Nephron progenitor cell (in vitro differentiated cells): ENCODE data around the gene SLC9A1.

Source experiments
- DNase-seq: peaks from one replicate; pipeline ENCODE4 v3.0.0; 2021
- H3K27ac Mint-ChIP-seq: 2 replicates; pipeline ENCODE4 v1.8.0; 2021; ENCODE audit warnings: mild to moderate bottlenecking, moderate library complexity, mixed read lengths
- H3K27me3 Mint-ChIP-seq: 2 replicates; pipeline ENCODE4 v1.8.0; 2021; ENCODE audit warnings: mild to moderate bottlenecking, low read depth, mixed read lengths; ENCODE audit not compliant: poor library complexity
- H3K36me3 Mint-ChIP-seq: 2 replicates; pipeline ENCODE4 v1.8.0; 2021; ENCODE audit warnings: low read depth, mixed read lengths
- H3K4me1 Mint-ChIP-seq: 2 replicates; pipeline ENCODE4 v1.8.0; 2021; ENCODE audit warnings: mixed read lengths
- H3K4me3 Mint-ChIP-seq: 2 replicates; pipeline ENCODE4 v1.8.0; 2021; ENCODE audit warnings: mild to moderate bottlenecking, moderate library complexity, mixed read lengths
- H3K9me3 Mint-ChIP-seq: 2 replicates; pipeline ENCODE4 v1.8.0; 2021; ENCODE audit warnings: mild to moderate bottlenecking, moderate library complexity, mixed read lengths
- CTCF ChIP-seq: fragments of 200-600 bp; sonication (generic); IDR thresholded peaks from 2 replicates; pipeline ENCODE4 v1.5.0; 2021; ENCODE audit warnings: antibody characterized with exemption

Gene SLC9A1

GRCh38 chr1:27135541-27136235 lies 19.2 kb downstream of the SLC9A1 start:
- Mint-ChIP-seq H3K27ac (no peak overlapping the region), H3K27me3 (peaks cover 2% of the 10 kb centered on the region), H3K4me3 (no peak overlapping the region), H3K36me3 (no peaks in the 10 kb centered on the region), H3K4me1 (peaks cover 68% of the 10 kb centered on the region), H3K9me3 (no peaks in the 10 kb centered on the region)
- TF ChIP-seq CTCF, result no peak
- DNase-seq, result no peak

GRCh38 chr1:27133991-27134390 lies 20.9 kb downstream of the SLC9A1 start:
- DNase-seq, result no peak
- Mint-ChIP-seq H3K9me3 (no peaks in the 10 kb centered on the region), H3K27ac (peak overlapping the region; percentile 72), H3K27me3 (no peaks in the 10 kb centered on the region), H3K36me3 (no peaks in the 10 kb centered on the region), H3K4me1 (peaks cover 60% of the 10 kb centered on the region), H3K4me3 (no peak overlapping the region)
- TF ChIP-seq CTCF, result no peak

GRCh38 chr1:27133158-27133557 lies 21.8 kb downstream of the SLC9A1 start:
- Mint-ChIP-seq H3K36me3 (no peaks in the 10 kb centered on the region), H3K4me1 (peaks cover 54% of the 10 kb centered on the region), H3K9me3 (no peaks in the 10 kb centered on the region), H3K27ac (no peak overlapping the region), H3K4me3 (no peak overlapping the region), H3K27me3 (no peaks in the 10 kb centered on the region)
- no peak for DNase-seq
- TF ChIP-seq CTCF, result no peak

GRCh38 chr1:27132624-27133023 lies 22.3 kb downstream of the SLC9A1 start:
- H3K27ac Mint-ChIP-seq, result peak overlapping the region; percentile 72
- H3K4me1 Mint-ChIP-seq, result peaks cover 48% of the 10 kb centered on the region
- DNase-seq, result no peak
- TF ChIP-seq CTCF, result no peak
- H3K9me3 Mint-ChIP-seq, result no peaks in the 10 kb centered on the region
- no peak overlapping the region for H3K4me3 Mint-ChIP-seq
- no peaks in the 10 kb centered on the region for H3K27me3 Mint-ChIP-seq
- H3K36me3 Mint-ChIP-seq, result no peaks in the 10 kb centered on the region

GRCh38 chr1:27132147-27132546 lies 22.8 kb downstream of the SLC9A1 start:
- Mint-ChIP-seq H3K4me1 (peaks cover 44% of the 10 kb centered on the region), H3K9me3 (no peaks in the 10 kb centered on the region), H3K36me3 (no peaks in the 10 kb centered on the region), H3K27ac (peak overlapping the region; percentile 72), H3K27me3 (no peaks in the 10 kb centered on the region), H3K4me3 (no peak overlapping the region)
- DNase-seq, result no peak
- no peak for TF ChIP-seq CTCF

GRCh38 chr1:27130798-27131197 lies 24.1 kb downstream of the SLC9A1 start:
- Mint-ChIP-seq H3K27ac (no peak overlapping the region), H3K4me1 (peaks cover 43% of the 10 kb centered on the region), H3K36me3 (no peaks in the 10 kb centered on the region), H3K9me3 (no peaks in the 10 kb centered on the region), H3K27me3 (no peaks in the 10 kb centered on the region), H3K4me3 (no peak overlapping the region)
- no peak for TF ChIP-seq CTCF
- DNase-seq, result no peak
